H1 (cell line): Measurements from ENCODE around the gene ATMIN. TPM values are rescaled to one million over a fixed set of nuclear protein-coding genes. Genes with fewer than 3 reads are reported as not detected.

Experiments used
- CTCF ChIA-PET: fragments of 300-600 bp; sonication (Branson Sonifier 250); formaldehyde crosslinking; loops from one replicate; lab custom pipeline; 2021; ENCODE audit not compliant: partially characterized antibody; lab: Charles Lee
- POLR2A ChIA-PET: fragments of 300-600 bp; sonication (Branson Sonifier 250); formaldehyde crosslinking; loops from one replicate; lab custom pipeline; 2021; ENCODE audit warnings: inconsistent platforms; ENCODE audit not compliant: partially characterized antibody; lab: Charles Lee
- DNase-seq, 2 experiments: peaks; one replicate each; pipeline versions ENCODE4 v3.0.0 to v3.0.0-alpha.2; 2010 to 2022; ENCODE audit warnings: low spot score in 2 of 2, low read depth in 1 of 2, mixed read lengths in 1 of 2
- FAIRE-seq: peaks from 2 replicates; lab custom pipeline; 2011; peaks lifted over from hg19 to GRCh38; lab: Jason Lieb, UNC
- H2AFZ ChIP-seq: 2 replicates; pipeline ENCODE4 v1.8.1; 2012; ENCODE audit warnings: low read length, inconsistent platforms
- H2AK5ac ChIP-seq: 2 replicates; pipeline ENCODE4 v1.6.1; 2013; ENCODE audit warnings: low read depth, low read length
- H2BK120ac ChIP-seq: replicated peaks from 2 replicates; pipeline ENCODE3; 2013; ENCODE audit warnings: low read depth, low read length, inconsistent platforms
- H2BK12ac ChIP-seq: 2 replicates; pipeline ENCODE4 v1.6.1; 2013; ENCODE audit warnings: low read depth, low read length
- H2BK15ac ChIP-seq: 2 replicates; pipeline ENCODE4 v1.6.1; 2013; ENCODE audit warnings: low read length
- H2BK20ac ChIP-seq: 2 replicates; pipeline ENCODE4 v1.6.1; 2013; ENCODE audit warnings: low read length
- H2BK5ac ChIP-seq: 2 replicates; pipeline ENCODE4 v1.6.1; 2013; ENCODE audit warnings: low read depth, low read length
- H3K14ac ChIP-seq: 2 replicates; pipeline ENCODE4 v1.6.1; 2013; ENCODE audit warnings: inconsistent platforms; ENCODE audit not compliant: insufficient read length
- H3K18ac ChIP-seq: 2 replicates; pipeline ENCODE4 v1.6.1; 2013; ENCODE audit warnings: low read length; ENCODE audit errors: extremely low read depth
- H3K23ac ChIP-seq: 2 replicates; pipeline ENCODE4 v1.6.1; 2013; ENCODE audit warnings: inconsistent platforms; ENCODE audit not compliant: insufficient read length
- H3K23me2 ChIP-seq: 2 replicates; pipeline ENCODE4 v1.6.1; 2013; ENCODE audit warnings: low read depth, low read length
- H3K27ac ChIP-seq: 2 replicates; pipeline ENCODE4 v1.6.1; 2011; ENCODE audit warnings: low read depth, low read length, inconsistent platforms
- H3K27me3 ChIP-seq, 4 experiments: replicated peaks in 1 of 4; 1 replicate in 1 of 4; 2 replicates in 3 of 4; pipeline versions ENCODE4 v1.6.1 to v1.8.1; 2011 to 2013; ENCODE audit warnings: low read length in 3 of 4, mild to moderate bottlenecking in 3 of 4, inconsistent platforms in 2 of 4, mixed read lengths in 2 of 4, moderate library complexity in 1 of 4; ENCODE audit not compliant: control insufficient read depth in 3 of 4, insufficient read depth in 3 of 4; ENCODE audit errors: extremely low read depth in 1 of 4
- H3K36me3 ChIP-seq, 4 experiments: 2 replicates each; pipeline versions ENCODE4 v1.6.1 to v1.8.1; 2011 to 2013; ENCODE audit warnings: mild to moderate bottlenecking in 4 of 4, low read length in 3 of 4, moderate library complexity in 2 of 4, control low read depth in 1 of 4, inconsistent platforms in 1 of 4; ENCODE audit not compliant: insufficient read depth in 4 of 4, control insufficient read depth in 2 of 4
- H3K4ac ChIP-seq: replicated peaks from 2 replicates; pipeline ENCODE3; 2013; ENCODE audit warnings: low read length, low read depth, mixed read lengths, inconsistent platforms; ENCODE audit not compliant: insufficient read length
- H3K4me1 ChIP-seq, 4 experiments: replicated peaks in 1 of 4; 1 replicate in 1 of 4; 2 replicates in 3 of 4; pipeline versions ENCODE4 v1.6.1 to v1.8.1; 2011 to 2013; ENCODE audit warnings: low read length in 3 of 4, inconsistent platforms in 2 of 4, mixed read lengths in 1 of 4; ENCODE audit not compliant: insufficient read depth in 4 of 4, control insufficient read depth in 3 of 4
- H3K4me2 ChIP-seq, 2 experiments: 2 replicates each; pipeline versions ENCODE4 v1.6.1 to v1.8.1; 2011 to 2013; ENCODE audit warnings: low read depth in 2 of 2, low read length in 2 of 2, control low read depth in 1 of 2, inconsistent platforms in 1 of 2, mild to moderate bottlenecking in 1 of 2; ENCODE audit not compliant: insufficient read depth in 1 of 2
- H3K4me3 ChIP-seq, 4 experiments: fragments of 200-600, 300-600 bp in 1 of 4; sonication (generic), shearing (Covaris generic), sonication (Bioruptor Twin) in 1 of 4; 2 replicates each; pipeline versions ENCODE4 v1.5.1 to v1.8.1; 2011 to 2016; ENCODE audit warnings: low read length in 4 of 4, low read depth in 3 of 4, control low read depth in 2 of 4, inconsistent platforms in 2 of 4, mild to moderate bottlenecking in 2 of 4, mixed read lengths in 1 of 4, moderate library complexity in 1 of 4; ENCODE audit not compliant: insufficient read depth in 2 of 4; ENCODE audit errors: extremely low read depth in 1 of 4
- H3K56ac ChIP-seq: replicated peaks from 2 replicates; pipeline ENCODE3; 2013; ENCODE audit warnings: low read depth, mild to moderate bottlenecking, mixed read lengths, low read length, inconsistent platforms; ENCODE audit not compliant: insufficient read length
- H3K79me1 ChIP-seq: 2 replicates; pipeline ENCODE4 v1.6.1; 2013; ENCODE audit warnings: low read depth, low read length, control low read depth
- H3K79me2 ChIP-seq, 2 experiments: 2 replicates each; pipeline versions ENCODE4 v1.6.1 to v1.8.1; 2012 to 2013; ENCODE audit warnings: low read length in 2 of 2, mild to moderate bottlenecking in 2 of 2, inconsistent platforms in 1 of 2; ENCODE audit not compliant: insufficient read depth in 2 of 2, control insufficient read depth in 1 of 2
- H3K9ac ChIP-seq, 4 experiments: replicated peaks in 1 of 4; 1 replicate in 1 of 4; 2 replicates in 3 of 4; pipeline versions ENCODE4 v1.6.1 to v1.8.1; 2011 to 2013; ENCODE audit warnings: low read depth in 3 of 4, low read length in 3 of 4, control low read depth in 2 of 4, mild to moderate bottlenecking in 2 of 4, moderate library complexity in 2 of 4, inconsistent platforms in 1 of 4; ENCODE audit errors: extremely low read depth in 1 of 4
- H3K9me3 ChIP-seq, 2 experiments: 2 replicates each; pipeline versions ENCODE4 v1.6.1 to v1.8.1; 2012 to 2013; ENCODE audit warnings: mild to moderate bottlenecking in 2 of 2, moderate library complexity in 2 of 2, control low read depth in 1 of 2, inconsistent platforms in 1 of 2, low read depth in 1 of 2, low read length in 1 of 2, mixed read lengths in 1 of 2; ENCODE audit not compliant: insufficient read depth in 2 of 2
- H4K20me1 ChIP-seq, 2 experiments: replicated peaks in 1 of 2; 2 replicates each; pipeline versions ENCODE3 to v1.8.1; 2011 to 2013; ENCODE audit warnings: inconsistent platforms in 2 of 2, low read length in 2 of 2, mild to moderate bottlenecking in 1 of 2; ENCODE audit not compliant: insufficient read depth in 2 of 2, control insufficient read depth in 1 of 2
- H4K5ac ChIP-seq: 2 replicates; pipeline ENCODE4 v1.6.1; 2013; ENCODE audit warnings: low read length, low read depth, mixed read lengths, inconsistent platforms; ENCODE audit not compliant: insufficient read length
- H4K8ac ChIP-seq: 2 replicates; pipeline ENCODE4 v1.8.0; 2013; ENCODE audit warnings: mild to moderate bottlenecking, moderate library complexity, low read length, inconsistent platforms; ENCODE audit not compliant: insufficient read depth; ENCODE audit errors: extremely low read depth
- H4K91ac ChIP-seq: replicated peaks from 2 replicates; pipeline ENCODE3; 2013; ENCODE audit warnings: low read length, mixed read lengths, inconsistent platforms; ENCODE audit not compliant: insufficient read length
- CHD1 ChIP-seq: IDR thresholded peaks from 2 replicates; pipeline ENCODE4 v1.6.1; 2012; ENCODE audit warnings: low read depth, low read length, improper control_type of control experiment
- CREB1 ChIP-seq: IDR thresholded peaks from 2 replicates; pipeline ENCODE4 v1.6.1; 2012; ENCODE audit warnings: inconsistent platforms
- KDM4A ChIP-seq: IDR thresholded peaks from one replicate; pipeline ENCODE4 v1.7.1; 2012; ENCODE audit warnings: low read depth, mild to moderate bottlenecking, moderate library complexity, low read length, inconsistent platforms; ENCODE audit not compliant: severe bottlenecking
- MAFK ChIP-seq: IDR thresholded peaks from 2 replicates; pipeline ENCODE4 v1.6.1; 2012; ENCODE audit warnings: low read depth, mild to moderate bottlenecking, improper control_type of control experiment, low read length
- POLR2A ChIP-seq, 2 experiments: IDR thresholded peaks; 1 replicate in 1 of 2; 2 replicates in 1 of 2; pipeline ENCODE4 v1.6.1; 2011; ENCODE audit warnings: low read depth in 2 of 2, low read length in 2 of 2, mild to moderate bottlenecking in 2 of 2; ENCODE audit errors: control extremely low read depth in 1 of 2
- SIN3A ChIP-seq, 2 experiments: IDR thresholded peaks in 1 of 2; conservative IDR thresholded peaks in 1 of 2; 2 replicates each; pipeline ENCODE4 v1.6.1; 2011 to 2012; ENCODE audit warnings: low read length in 2 of 2, improper control_type of control experiment in 1 of 2, low read depth in 1 of 2, mild to moderate bottlenecking in 1 of 2
- SIX5 ChIP-seq: IDR thresholded peaks from 2 replicates; pipeline ENCODE4 v1.6.1; 2011; ENCODE audit warnings: mild to moderate bottlenecking, low read depth, low read length
- TAF1 ChIP-seq: IDR thresholded peaks from 2 replicates; pipeline ENCODE4 v1.6.1; 2011; ENCODE audit warnings: mild to moderate bottlenecking, low read depth, low read length
- TAF7 ChIP-seq: optimal IDR thresholded peaks from 2 replicates; pipeline ENCODE3; 2011; ENCODE audit warnings: low read depth, mild to moderate bottlenecking, inconsistent platforms, low read length, moderate library complexity, borderline replicate concordance
- YY1 ChIP-seq: IDR thresholded peaks from 2 replicates; pipeline ENCODE4 v1.6.1; 2011; ENCODE audit warnings: low read depth, mild to moderate bottlenecking, low read length
- WGBS, 2 experiments: shearing (Covaris generic) in 1 of 2; methylation state at CpG; one replicate each; pipeline versions ENCODE4 v1.1.6 to v1.1.7; 2013 to 2015; ENCODE audit warnings: low lambda C conversion rate in 2 of 2, mixed read lengths in 2 of 2, inconsistent platforms in 1 of 2, low coverage in 1 of 2, missing lambda C conversion rate in 1 of 2; ENCODE audit not compliant: insufficient replicate concordance in 2 of 2, insufficient coverage in 1 of 2, insufficient read length in 1 of 2; ENCODE audit errors: extremely low coverage in 1 of 2, missing lambda C conversion rate in 1 of 2; 5-methylcytosine and 5-hydroxymethylcytosine counted together
- polyA plus RNA-seq, 7 experiments: library from polyadenylated mRNA; depleted of rRNA in 3 of 7; stranded (reverse) in 5 of 7; unstranded in 2 of 7; fragments of >200 nt in 5 of 7; fragments of 200-250 nt in 2 of 7; gene quantifications; 1 replicate in 5 of 7; 2 replicates in 1 of 7; 4 replicates in 1 of 7; pipeline versions ENCODE4 v1.2.1 to v1.2.3, GENCODE V29; 2011 to 2013; ENCODE audit warnings: missing spikeins in 2 of 7, mixed read lengths in 2 of 7
- total RNA-seq: library from RNA; stranded (reverse); fragmentation: NEBNext Ultra II Directional; extraction: Animal tissue kit (Norgen Biotek cat#: 25700); gene quantifications from 2 replicates; pipeline ENCODE4 v1.2.1, GENCODE V29; 2021
- TF ChIP-seq, protein P1 (sequence below): IDR thresholded peaks from 2 replicates; pipeline ENCODE4 v1.6.1; 2012; ENCODE audit warnings: inconsistent platforms

ATMIN gene
- total and polyA plus RNA-seq, 2 of the 8 experiments (the other 6 are each of a cell fraction or from before 2014, with no cell fraction given): 34.8 to 59.8 TPM

DNA sequence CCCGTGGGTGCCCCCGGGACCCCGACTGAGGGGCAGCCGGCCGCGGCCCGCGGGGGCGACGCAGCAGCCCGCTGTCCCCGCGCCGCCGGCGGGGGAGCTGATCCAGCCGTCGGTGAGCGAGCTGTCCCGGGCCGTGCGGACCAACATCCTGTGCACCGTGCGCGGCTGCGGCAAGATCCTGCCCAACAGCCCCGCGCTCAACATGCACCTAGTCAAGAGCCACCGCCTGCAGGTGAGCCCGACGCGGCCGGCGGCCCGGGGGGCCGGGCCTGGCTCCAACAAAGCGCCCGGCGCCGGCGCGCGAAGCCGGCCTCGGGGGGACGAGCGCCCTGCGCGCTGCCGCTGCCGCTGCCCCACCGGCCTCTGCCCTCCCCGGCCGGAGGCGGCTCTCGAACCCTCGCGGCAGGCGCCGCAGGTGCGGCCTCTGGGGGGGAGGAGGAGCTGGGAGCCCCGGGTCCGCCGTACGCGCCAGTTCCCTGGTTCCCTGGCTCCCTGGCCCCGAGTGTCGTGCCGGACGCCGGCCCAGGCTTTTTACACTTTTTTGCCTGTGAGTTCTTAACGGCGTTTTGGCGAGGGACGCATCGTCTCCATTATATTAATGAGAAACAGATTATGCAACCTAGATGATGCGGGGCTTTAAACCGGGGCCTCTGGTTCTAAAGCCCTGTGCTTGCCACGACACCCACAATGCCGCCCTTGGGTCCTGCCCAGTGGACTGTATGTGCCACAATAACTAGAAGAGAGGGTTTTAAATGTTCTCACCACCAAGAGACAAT, 521 bp downstream of the ATMIN start:
- 3% methylated on average over 71 of the region's 80 CpGs; no CpG with 5 or more reads in 1 of the 2 experiments for WGBS, 2 experiments
- Histone ChIP-seq H3K79me1 (peaks cover 6% of the 10 kb centered on the region), H3K4me2 (peak overlapping the region; percentile 90 to 91), H3K23me2 (peaks cover 2% of the 10 kb centered on the region), H2BK120ac (no peak overlapping the region), H2AK5ac (0 out of 2 replicates have a peak overlapping the region, but pooled peaks have one; percentile 33), H3K4me3 (peak overlapping the region; percentile 66 to 90 (median 85)), H3K4ac (no peak overlapping the region), H3K14ac (no peak overlapping the region), H3K56ac (peak overlapping the region; percentile 40), H3K9me3 (peaks cover 3 to 4% of the 10 kb centered on the region in 2 experiments; a peak in 2 of 4 replicates), H4K8ac (peak overlapping the region; percentile 95), H3K18ac (no peak overlapping the region; the same call in 1 of the 2 replicates), H3K4me1 (peaks cover 2 to 6% (median 3%) of the 10 kb centered on the region in 4 experiments; a peak in 5 of 7 replicates), H2BK15ac (no peak overlapping the region), H3K79me2 (peaks cover 6 to 47% of the 10 kb centered on the region in 2 experiments), H2BK20ac (no peak overlapping the region), H3K27me3 (no peaks in the 10 kb centered on the region), H4K5ac (peak overlapping the region; percentile 49), H2BK12ac (no peak overlapping the region), H3K9ac (peak overlapping the region; percentile 80 to 96 (median 90)), H4K20me1 (peaks cover 0 to 9% of the 10 kb centered on the region in 2 experiments), H2AFZ (peak overlapping the region; percentile 45; the same call in 1 of the 2 replicates), H2BK5ac (no peak overlapping the region), H3K27ac (peak overlapping the region; percentile 80; the same call in 1 of the 2 replicates), H4K91ac (no peak overlapping the region), H3K23ac (no peak overlapping the region), H3K36me3 (peaks cover 0 to 15% (median 3%) of the 10 kb centered on the region in 4 experiments; a peak in 5 of 8 replicates)
- ChIA-PET CTCF (interaction anchor here (0.7 to 2.5 kb wide), 12 partner anchors 10 to 169 kb away, joined by 3 to 10 read pairs (median 4); partner anchors contain the start of gene C16orf46), POLR2A (interaction anchor here (0.6 to 4.4 kb wide), 17 partner anchors 9 to 278 kb away, joined by 3 to 35 read pairs (median 3); partner anchors contain the start of genes C16orf46, CENPN and CMC2)
- DNase-seq (peak in 1 of 2 experiments; percentile 66), FAIRE-seq (no peak)
- no peak for TF ChIP-seq MAFK
- no peak for TF ChIP-seq YY1
- 0 out of 4 replicates have a peak, but pooled peaks of 1 of the 2 experiments have one; percentile 40 for TF ChIP-seq SIN3A (conservative IDR thresholded peaks at IDR 0.05 in 1 of 2, IDR thresholded peaks at IDR 0.05 in 1 of 2; ENCODE audit: low read depth in 1 of 2, low read length in 2 of 2)
- TF ChIP-seq POLR2A (IDR thresholded peaks at IDR 0.05; ENCODE audit: control extremely low read depth in 1 of 2, low read depth in 2 of 2, low read length in 2 of 2): peak in 1 of 2 experiments; percentile 52; a peak in 1 of 3 replicates
- no peak for TF ChIP-seq CREB1
- TF ChIP-seq, protein P1, sequence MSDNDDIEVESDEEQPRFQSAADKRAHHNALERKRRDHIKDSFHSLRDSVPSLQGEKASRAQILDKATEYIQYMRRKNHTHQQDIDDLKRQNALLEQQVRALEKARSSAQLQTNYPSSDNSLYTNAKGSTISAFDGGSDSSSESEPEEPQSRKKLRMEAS: no peak
- TF ChIP-seq KDM4A: peak; percentile 24
- TF ChIP-seq TAF1: no peak; the same call in none of the 2 replicates
- no peak for TF ChIP-seq SIX5
- 0 out of 2 replicates have a peak, but pooled peaks have one; percentile 26 for TF ChIP-seq CHD1
- TF ChIP-seq TAF7: no peak
